ENCODE measurements around the gene PSMC1.

- TF ChIP-seq CTCF (IDR thresholded peaks at IDR 0.05; ENCODE audit: insufficient read depth, low read length, poor library complexity, severe bottlenecking): no peak
- no peak for TF ChIP-seq EZH2phosphoT487 (conservative IDR thresholded peaks at IDR 0.05; ENCODE audit: low read length)
Measured at GRCh38 chr14:90308561-90308960, 52.2 kb downstream of the PSMC1 start.
